ENCODE measurements around the gene SPEM1.

SPEM1 gene

DNA sequence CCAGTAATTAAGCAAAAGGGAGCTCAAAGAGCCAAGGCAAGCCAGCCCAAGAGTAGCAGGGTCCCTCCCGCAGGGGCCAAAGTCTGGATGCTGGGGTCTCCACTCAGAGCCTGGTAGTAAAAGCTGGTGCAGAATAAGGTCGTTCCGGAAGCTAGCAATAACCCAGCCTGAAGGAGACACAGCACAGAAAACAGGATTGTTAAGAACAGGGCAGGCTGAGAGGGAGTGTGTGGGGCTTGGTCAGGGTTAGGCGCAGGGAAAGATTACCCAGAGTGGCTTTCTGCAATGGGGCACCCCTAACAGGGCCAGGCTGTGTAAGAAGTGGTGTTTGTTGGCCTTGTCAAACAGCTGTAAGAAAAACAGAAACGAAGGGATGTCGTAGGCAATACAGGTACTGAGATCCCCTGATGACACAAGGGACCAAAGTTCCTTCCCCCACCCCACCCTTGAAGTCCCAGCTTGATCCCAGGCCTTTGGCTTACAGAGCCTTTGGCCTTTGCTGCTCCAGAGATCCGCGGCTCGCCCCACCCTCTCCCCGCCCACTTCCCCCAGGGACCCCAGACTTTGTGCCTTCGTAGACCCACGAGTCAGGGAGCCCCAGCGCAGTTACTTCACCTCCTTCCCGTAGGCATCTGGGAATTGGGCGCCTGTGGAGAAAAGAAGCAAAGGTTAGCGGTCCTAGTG, 16.9 kb upstream of the SPEM1 start:
- peak; percentile 41 for DNase-seq

DNA sequence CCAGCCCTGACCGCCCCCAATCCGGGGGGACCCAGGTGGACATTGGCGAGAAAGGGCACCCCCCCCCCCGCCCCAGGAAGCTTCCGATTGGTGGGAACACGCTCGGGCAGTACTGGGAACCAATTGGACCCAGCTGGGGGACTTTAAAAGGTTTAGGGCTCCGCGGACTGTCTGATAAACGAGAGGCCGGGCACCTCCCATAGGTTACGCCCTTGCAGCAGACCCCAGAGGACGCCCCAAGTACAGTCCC, 16.5 kb upstream of the SPEM1 start:
- DNase-seq, result no peak

DNA sequence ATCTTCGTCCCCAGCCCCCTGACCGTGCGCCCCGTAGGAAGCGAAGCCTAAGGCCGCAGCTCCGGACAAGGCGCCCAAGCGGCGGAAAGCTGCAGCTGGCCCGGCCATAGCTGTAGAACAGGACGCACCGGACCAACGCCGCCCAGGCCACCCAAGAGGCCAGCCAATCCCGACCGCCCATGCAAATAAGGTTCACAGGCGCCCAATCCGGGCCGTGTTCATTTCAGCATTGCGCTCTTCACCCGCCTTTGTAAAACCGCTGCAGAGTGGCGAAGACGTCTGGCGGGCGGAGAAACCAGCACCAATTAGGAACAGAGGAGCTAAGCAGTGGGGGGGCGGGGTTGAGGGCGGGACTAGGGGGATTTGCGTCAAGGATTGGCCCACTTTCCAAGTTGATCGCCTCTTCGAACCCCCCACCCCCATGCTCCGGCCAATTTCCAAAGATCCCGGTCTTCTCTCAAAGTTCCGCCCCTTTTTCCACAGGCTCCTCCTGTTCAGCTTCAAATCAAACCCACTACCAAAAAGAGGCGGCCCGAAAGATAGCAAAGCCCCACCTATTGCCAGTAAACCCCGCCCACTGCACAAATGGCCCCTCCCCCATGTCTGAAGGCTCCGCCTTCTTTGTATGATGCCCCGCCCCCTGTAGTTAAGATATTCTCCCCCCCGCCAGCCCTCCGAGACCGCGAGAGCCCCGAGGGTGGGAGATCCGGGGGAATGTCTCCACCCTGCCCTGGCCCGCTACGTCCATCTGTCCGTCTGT, 16.0 kb upstream of the SPEM1 start, which contains the start of gene TMEM256:
Gene TMEM256, minus strand, starts transcription at position 121 of the 760 bp plus-strand sequence. Its CDS starts 13 bp downstream, at position 108.
- peak; percentile 97 for DNase-seq

DNA sequence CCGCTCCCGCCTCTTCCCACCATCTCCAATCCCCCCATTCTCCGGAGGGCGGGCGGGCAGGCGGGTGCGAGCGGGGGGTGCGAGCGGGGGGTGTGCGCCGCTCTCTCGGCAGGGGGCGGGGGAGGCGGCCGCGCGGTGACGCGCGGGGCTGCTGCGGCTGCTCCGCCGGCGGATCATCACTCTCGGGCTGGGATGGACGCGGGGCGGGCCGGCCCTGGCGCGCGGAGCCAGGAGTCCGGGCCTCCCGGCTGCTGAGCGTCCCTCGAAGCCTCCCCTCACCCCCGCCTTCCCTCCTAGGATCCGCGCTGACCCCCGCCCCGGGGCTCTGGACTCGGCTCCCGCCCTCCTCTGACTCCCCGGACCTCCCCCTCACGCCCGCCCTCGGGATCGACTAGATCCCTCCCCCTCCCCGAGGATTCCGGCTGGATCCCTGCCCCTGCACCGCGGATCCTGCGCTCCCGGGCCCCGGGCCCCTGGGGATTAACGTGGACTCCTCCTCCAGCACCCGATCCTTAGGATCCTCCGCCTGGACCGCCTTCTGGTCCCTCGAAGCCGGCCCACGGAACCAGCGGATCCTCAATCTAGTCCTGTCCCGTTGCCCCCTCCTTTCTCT, 15.3 kb upstream of the SPEM1 start:
- peak; percentile 74 for DNase-seq

GRCh38 chr17:7405350-7406234, 14.5 kb upstream of the SPEM1 start:
- no peak for DNase-seq

DNA sequence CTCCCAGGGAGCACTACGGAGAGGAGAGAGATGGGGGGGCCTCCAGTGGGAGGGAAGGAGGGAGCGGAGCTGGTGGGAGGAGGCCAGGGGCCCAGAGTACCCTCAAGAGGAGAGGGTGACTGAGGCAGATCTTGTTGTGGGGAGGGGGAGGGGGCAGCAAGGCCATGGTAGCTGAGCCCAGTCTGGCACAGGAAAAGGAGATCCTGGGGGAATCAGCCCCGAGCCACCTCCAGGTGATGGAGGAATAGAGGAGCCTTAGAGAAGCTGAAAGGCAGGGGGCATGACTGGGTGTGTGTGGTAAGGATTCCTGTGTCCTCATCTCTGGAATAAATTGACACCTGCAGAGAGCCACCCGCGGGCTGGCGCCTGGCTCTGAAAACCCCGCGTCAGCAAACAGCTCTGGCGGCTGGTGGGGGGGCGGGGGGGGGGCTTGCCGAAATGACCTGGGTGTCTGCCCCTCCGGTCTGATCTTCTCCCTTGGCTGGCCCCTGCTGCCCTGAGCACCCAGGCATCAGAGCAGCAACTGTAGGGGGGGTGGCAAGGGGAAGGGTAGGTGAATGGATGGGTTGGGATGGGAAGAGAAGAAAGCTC, 13.8 kb upstream of the SPEM1 start:
- DNase-seq, result no peak

GRCh38 chr17:7407082-7407481, 13.0 kb upstream of the SPEM1 start:
- DNase-seq, result no peak

GRCh38 chr17:7407485-7408251, 12.5 kb upstream of the SPEM1 start, which contains the start of gene NLGN2:
Gene NLGN2 (plus strand): TSS chr17:7407845. CDS start chr17:7408256, 411 bp downstream.
- no peak for DNase-seq

GRCh38 chr17:7408252-7408727, 11.8 kb upstream of the SPEM1 start:
- peak; percentile 30 for DNase-seq

GRCh38 chr17:7408863-7409262, 11.3 kb upstream of the SPEM1 start:
- DNase-seq, result no peak

DNA sequence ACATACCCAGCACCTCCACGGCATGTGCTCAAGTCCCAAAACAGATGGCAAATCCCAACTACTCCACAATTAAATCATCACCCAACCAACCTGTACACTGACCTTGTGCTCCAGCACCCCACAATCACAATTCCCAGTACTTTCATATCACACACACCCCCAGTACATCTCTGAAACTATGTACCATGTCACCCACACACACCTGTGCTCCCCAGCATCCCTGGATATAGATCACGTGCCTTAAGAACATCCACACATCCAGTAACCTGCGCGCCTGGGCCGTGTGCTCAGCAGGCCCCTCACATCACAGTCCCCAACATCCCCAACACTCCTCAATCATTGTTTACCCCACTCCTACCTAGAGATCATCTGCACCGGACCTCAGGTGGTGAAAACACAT, 10.4 kb upstream of the SPEM1 start:
- DNase-seq, result no peak

DNA sequence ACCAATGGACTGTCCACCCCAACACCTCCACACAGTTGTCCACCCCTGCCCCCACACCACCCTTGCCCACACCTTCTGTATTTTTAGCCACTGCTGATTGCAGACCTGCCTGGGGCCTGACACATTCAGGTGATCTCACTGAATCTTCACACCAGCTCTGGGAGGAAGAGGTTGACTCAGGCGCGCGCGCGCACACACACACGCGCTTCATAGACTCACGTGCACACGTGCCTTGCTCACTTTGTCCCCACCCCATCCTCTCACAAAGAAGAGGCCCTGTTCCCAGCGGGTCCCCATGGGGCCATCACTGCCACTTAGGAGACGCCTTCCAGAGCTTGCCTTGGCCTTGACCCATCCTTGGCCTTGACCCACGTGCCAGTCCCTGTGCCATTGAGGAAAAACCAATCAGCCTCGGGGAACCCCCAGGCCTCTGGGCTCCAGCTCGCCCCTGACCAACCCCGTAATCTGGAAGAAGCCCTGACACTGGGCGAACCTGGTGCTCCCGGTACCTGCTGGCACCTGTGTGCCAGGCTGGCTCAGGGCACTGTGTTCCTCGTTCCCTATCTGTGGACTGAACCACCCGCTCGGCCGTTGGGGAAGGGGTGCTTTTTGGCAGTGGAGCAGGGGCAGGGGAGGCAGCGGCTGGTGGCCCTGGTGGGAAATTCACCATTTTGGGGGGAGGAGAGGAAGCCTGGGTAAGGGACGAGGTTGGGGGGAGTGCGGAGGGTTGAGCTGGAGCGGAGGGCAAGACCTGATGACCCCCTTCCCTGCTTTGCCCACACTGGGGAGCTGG, 9.3 kb upstream of the SPEM1 start:
- no peak for DNase-seq

DNA sequence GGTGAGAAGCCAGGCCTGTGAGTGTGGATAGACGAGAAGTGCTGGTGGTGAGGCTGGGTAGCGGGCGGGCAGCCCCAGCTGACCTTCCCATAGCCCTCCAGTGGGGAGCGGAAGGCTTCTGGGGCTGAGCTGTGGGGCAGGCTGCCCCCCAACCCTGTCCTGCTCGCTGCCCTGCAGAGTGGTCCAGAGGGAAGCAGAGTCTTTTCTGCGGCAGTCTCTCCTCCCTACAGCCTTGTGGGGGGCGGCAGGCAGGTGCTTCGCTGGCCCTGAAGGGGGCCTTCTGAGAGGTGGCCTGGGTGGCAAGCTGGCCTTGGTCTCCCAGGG, 8.7 kb upstream of the SPEM1 start:
- DNase-seq, result no peak

DNA sequence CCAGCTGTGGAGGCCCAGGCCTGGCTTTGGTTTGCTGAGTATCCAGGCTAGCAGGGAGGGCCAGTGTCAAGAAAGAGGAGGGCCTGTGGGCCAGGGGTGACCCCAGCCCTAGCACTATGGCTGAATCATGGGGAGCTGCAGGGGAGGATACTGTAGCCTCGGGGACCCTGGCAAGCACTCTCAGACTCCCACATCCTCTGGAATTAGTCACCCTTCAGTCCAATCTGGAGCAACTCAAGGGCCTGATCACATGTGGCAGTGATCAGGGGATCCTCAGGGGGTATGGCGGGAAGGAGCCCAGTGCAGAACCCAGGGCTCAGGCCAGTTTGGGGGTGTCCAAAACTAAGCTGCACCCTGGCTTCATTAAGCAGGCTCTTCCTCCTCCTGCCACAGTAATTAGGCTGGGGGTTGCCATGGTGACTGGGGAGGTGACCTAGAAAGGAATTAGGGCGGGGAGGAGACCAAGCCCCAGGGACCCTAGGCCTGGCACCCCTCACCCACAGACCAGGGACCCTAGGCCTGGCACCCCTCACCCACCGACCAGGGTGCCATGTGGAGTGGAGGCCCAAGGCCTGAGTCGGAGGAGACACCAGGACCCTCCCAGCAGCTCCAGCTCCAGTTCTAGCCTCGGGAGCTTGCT, 6.7 kb upstream of the SPEM1 start:
- DNase-seq, result no peak

GRCh38 chr17:7414837-7415236, 5.3 kb upstream of the SPEM1 start:
- no peak for DNase-seq

DNA sequence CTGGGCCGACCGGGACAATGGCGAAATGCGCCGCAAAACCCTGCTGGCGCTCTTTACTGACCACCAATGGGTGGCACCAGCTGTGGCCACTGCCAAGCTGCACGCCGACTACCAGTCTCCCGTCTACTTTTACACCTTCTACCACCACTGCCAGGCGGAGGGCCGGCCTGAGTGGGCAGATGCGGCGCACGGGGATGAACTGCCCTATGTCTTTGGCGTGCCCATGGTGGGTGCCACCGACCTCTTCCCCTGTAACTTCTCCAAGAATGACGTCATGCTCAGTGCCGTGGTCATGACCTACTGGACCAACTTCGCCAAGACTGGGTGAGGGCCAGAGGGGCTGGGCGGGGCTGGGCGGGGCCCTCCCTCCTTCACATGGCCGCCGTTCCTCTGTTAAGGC, 4.3 kb upstream of the SPEM1 start:
- no peak for DNase-seq

DNA sequence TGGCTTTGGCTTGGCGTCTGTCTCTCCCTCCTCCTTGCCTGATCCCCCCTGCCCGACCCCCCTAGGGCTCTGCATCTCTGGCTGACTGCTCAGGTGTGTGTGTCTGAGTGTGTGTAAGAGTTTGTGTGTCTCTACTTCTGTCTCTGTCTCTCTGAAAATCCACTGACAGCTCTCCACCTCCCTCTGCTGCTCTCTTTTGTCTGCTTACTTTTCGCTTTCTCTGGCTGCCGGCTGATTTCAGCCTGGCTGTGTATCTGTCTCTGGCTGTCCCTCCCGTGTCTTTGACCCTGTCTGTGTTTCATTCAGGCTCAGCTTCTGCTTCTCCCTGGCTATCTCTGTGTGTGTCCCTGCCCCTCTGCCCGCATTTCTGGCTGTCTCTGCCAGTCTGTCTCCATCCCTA, 3.8 kb upstream of the SPEM1 start:
- DNase-seq, result no peak

- DNase-seq, result no peak
Measured at GRCh38 chr17:7417056-7417655, 3.0 kb upstream of the SPEM1 start.

DNA sequence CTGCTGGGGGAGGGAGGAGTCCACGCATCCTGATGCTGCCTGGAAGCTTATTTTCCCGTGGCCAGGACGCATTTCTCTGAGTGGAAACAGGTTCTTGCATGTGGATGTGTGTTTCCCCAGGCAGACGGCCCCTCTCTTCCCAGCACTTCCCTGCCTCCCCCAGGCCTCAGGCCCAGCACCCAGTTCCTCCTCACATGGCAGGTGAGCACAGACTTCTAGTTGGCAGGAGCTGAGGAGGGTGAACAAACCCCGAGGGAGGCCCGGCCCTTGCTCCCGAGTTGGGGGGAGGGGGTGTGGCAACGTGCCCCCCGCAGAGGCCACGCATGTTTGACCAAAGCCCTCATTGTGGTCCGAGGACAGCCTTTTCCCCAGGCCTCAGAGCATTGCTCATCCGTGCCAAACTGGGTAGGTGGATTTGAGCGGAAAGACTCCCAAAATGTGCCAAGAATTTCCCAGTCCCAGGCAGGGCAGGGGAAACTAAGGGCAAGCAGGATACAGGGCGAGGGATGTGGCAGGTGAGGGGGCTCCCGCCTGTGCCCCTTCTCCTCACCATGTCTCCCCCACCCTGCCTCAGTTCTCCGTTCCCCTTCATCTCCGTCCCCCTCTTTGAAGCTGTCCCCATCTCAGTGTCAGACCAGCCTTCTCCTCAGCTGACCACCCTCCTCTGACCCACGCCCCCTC, 1.5 kb upstream of the SPEM1 start:
- no peak for DNase-seq

DNA sequence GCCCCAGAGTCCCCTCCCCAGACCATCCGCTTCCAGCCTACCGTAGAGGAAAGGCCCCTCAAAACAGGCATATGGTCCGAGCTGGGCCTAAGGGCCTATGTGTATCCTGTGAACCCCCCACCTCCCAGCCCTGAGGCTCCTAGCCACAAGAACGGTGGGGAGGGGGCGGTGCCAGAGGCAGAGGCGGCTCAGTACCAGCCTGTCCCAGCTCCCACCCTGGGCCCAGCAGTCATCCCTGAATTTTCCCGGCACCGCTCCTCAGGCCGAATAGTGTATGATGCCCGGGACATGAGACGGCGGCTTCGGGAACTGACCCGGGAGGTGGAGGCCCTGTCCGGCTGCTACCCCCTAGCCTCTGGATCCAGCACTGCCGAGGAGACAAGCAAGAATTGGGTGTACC, 1.1 kb downstream of the SPEM1 start:
- DNase-seq, result no peak
